BLaER1 (cell line): ENCODE data around the gene DHX30.

ENCODE experiments used
- H3K27ac ChIP-seq: shearing (Covaris generic); formaldehyde crosslinking; 2 replicates; pipeline ENCODE4 v1.8.1; 2022
- H3K27me3 ChIP-seq: shearing (Covaris generic); formaldehyde crosslinking; 2 replicates; pipeline ENCODE4 v1.8.1; 2022
- H3K36me3 ChIP-seq: shearing (Covaris generic); formaldehyde crosslinking; 2 replicates; pipeline ENCODE4 v1.8.1; 2022
- H3K4me1 ChIP-seq: shearing (Covaris generic); formaldehyde crosslinking; 2 replicates; pipeline ENCODE4 v1.8.1; 2022
- H3K4me2 ChIP-seq: shearing (Covaris generic); formaldehyde crosslinking; 2 replicates; pipeline ENCODE4 v1.8.1; 2022
- H3K4me3 ChIP-seq: shearing (Covaris generic); formaldehyde crosslinking; 2 replicates; pipeline ENCODE4 v1.8.1; 2022
- H3K9ac ChIP-seq: shearing (Covaris generic); formaldehyde crosslinking; 2 replicates; pipeline ENCODE4 v1.8.1; 2022
- H3K9me3 ChIP-seq: shearing (Covaris generic); formaldehyde crosslinking; 2 replicates; pipeline ENCODE4 v1.8.1; 2022
- H4K20me1 ChIP-seq: shearing (Covaris generic); formaldehyde crosslinking; 2 replicates; pipeline ENCODE4 v1.8.1; 2022
- Cebpa-rat ChIP-seq: shearing (Covaris generic); IDR thresholded peaks from 2 replicates; pipeline ENCODE4 v1.8.1; 2022

The DHX30 gene

DNA sequence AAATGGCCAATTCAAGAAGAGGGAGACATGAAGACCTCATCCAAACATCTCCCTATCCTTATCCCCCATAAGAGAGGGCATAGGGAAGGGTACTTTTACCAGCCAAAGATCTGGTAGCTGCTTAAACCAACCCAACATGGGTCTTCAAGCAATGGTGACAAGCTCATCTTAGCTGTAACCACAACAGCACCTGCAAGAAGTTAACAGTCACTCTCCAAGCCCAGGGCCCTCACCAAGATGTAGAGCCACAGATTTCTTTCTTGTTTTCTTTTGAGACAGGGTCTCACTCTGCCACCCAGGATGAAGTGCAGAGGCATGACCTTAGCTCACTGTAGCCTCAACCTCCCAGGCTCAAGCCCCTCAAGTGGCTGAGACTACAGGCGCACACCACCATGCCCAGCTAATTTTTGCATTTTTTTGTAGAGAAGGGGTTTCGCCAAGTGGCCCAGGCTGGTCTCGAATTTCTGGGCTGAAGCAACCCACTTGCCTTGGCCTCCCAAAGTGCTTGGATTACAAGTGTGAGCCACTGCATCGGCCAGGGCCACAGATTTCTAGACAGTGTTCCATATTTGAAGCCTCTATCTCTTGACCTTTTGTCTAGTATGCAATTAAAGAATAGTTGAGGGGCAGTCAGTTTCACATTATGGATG is 57.1 kb downstream of the DHX30 start:
- Histone ChIP-seq H3K36me3 (peaks cover 87% of the 10 kb centered on the region), H4K20me1 (no peaks in the 10 kb centered on the region), H3K4me1 (no peaks in the 10 kb centered on the region; the same call in 1 of the 2 replicates), H3K27me3 (no peaks in the 10 kb centered on the region), H3K4me3 (no peak overlapping the region), H3K27ac (no peak overlapping the region; the same call in 1 of the 2 replicates), H3K4me2 (no peak overlapping the region), H3K9me3 (no peaks in the 10 kb centered on the region), H3K9ac (no peak overlapping the region)
- no peak for TF ChIP-seq Cebpa-rat

- TF ChIP-seq Cebpa-rat = no peak
- H3K4me2 ChIP-seq = no peak overlapping the region
- no peak overlapping the region for H3K4me3 ChIP-seq
Measured at GRCh38 chr3:47863391-47864128, 60.6 kb downstream of the DHX30 start.

DNA sequence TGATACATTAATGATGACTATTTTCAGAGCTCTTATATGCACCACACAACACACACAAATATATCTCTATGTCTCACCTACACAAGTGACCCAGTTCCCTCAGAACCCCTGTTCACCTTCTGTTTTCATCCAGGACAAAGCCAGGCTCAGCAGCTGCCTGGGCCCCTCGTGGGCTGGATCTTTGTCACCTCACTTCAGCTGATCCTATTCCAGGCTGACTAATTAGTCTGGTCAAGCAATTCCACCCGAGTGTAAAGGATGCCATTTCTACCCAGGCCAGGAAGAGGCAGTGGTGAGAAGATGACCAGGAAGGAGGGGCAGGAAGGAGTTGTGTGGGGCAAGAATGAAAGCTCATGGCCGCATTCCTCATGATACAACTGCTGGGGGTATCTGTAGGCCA is 62.3 kb downstream of the DHX30 start:
- Histone ChIP-seq H3K4me3 (no peak overlapping the region), H3K9ac (no peak overlapping the region), H3K27ac (no peak overlapping the region), H3K36me3 (peaks cover 92% of the 10 kb centered on the region), H3K9me3 (no peaks in the 10 kb centered on the region), H3K4me2 (no peak overlapping the region), H3K27me3 (no peaks in the 10 kb centered on the region), H3K4me1 (no peaks in the 10 kb centered on the region; the same call in 1 of the 2 replicates), H4K20me1 (no peaks in the 10 kb centered on the region)
- TF ChIP-seq Cebpa-rat = no peak

More at GRCh38 chr3:47863391-47864128, 60.6 kb downstream of the DHX30 start:
- Histone ChIP-seq H4K20me1 (no peaks in the 10 kb centered on the region), H3K9me3 (no peaks in the 10 kb centered on the region), H3K4me1 (no peaks in the 10 kb centered on the region; the same call in 1 of the 2 replicates), H3K27ac (no peak overlapping the region), H3K36me3 (peaks cover 87% of the 10 kb centered on the region), H3K9ac (no peak overlapping the region), H3K27me3 (no peaks in the 10 kb centered on the region)

GRCh38 chr3:47867451-47868044 is 64.6 kb downstream of the DHX30 start:
- no peak overlapping the region for H3K4me3 ChIP-seq
- H3K36me3 ChIP-seq = peaks cover 99% of the 10 kb centered on the region
- no peak overlapping the region for H3K4me2 ChIP-seq
- no peaks in the 10 kb centered on the region for H3K4me1 ChIP-seq
- no peaks in the 10 kb centered on the region for H3K27me3 ChIP-seq
- no peak overlapping the region for H3K9ac ChIP-seq
- H3K9me3 ChIP-seq = no peaks in the 10 kb centered on the region
- no peak for TF ChIP-seq Cebpa-rat
- no peaks in the 10 kb centered on the region for H4K20me1 ChIP-seq
- H3K27ac ChIP-seq = no peak overlapping the region

GRCh38 chr3:47868306-47868705 is 65.4 kb downstream of the DHX30 start:
- H3K36me3 ChIP-seq = peaks cover 99% of the 10 kb centered on the region
- H4K20me1 ChIP-seq = no peaks in the 10 kb centered on the region
- no peak overlapping the region for H3K9ac ChIP-seq
- H3K4me2 ChIP-seq = no peak overlapping the region
- H3K4me3 ChIP-seq = no peak overlapping the region
- no peaks in the 10 kb centered on the region for H3K9me3 ChIP-seq
- H3K4me1 ChIP-seq = no peaks in the 10 kb centered on the region
- H3K27me3 ChIP-seq = no peaks in the 10 kb centered on the region
- H3K27ac ChIP-seq = no peak overlapping the region
- no peak for TF ChIP-seq Cebpa-rat

- Histone ChIP-seq H3K9ac (no peak overlapping the region), H3K4me3 (no peak overlapping the region), H4K20me1 (no peaks in the 10 kb centered on the region), H3K4me1 (no peaks in the 10 kb centered on the region), H3K27me3 (no peaks in the 10 kb centered on the region), H3K27ac (no peak overlapping the region), H3K36me3 (peaks cover 98% of the 10 kb centered on the region), H3K9me3 (no peaks in the 10 kb centered on the region), H3K4me2 (no peak overlapping the region)
- TF ChIP-seq Cebpa-rat = no peak
Measured at GRCh38 chr3:47870156-47870555, 67.2 kb downstream of the DHX30 start.

DNA sequence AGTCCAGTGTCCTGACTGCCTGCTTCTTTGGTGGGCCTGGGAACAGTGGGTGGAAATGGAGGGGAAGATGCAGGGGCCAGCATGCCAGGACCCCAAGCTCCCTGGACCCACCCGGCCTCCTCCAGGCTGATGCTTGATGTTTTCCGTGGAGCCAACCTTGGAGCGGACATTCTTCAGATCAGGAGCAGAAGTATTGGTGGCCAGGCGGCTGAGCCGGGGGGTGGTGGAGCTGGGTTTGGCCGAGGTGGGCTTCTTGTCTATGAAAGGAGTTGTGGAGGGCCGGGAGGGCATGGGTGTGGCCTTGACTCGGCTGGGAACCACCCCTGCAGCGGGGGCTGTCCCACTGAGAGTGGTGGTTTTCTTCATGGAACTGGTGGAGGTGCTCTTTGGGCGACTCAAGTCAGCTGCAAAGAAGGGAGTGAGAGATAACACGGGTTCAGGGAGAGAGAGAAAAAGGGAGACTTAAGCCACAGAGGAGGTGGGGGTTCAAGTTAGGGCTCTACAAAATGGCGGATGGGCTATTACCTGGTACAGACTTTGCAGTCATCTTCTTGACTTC is 67.8 kb downstream of the DHX30 start:
- Histone ChIP-seq H3K9me3 (no peaks in the 10 kb centered on the region), H3K36me3 (peaks cover 98% of the 10 kb centered on the region), H4K20me1 (no peaks in the 10 kb centered on the region), H3K4me3 (no peak overlapping the region), H3K9ac (no peak overlapping the region), H3K4me2 (no peak overlapping the region), H3K27me3 (no peaks in the 10 kb centered on the region), H3K4me1 (no peaks in the 10 kb centered on the region), H3K27ac (no peak overlapping the region)
- no peak for TF ChIP-seq Cebpa-rat

DNA sequence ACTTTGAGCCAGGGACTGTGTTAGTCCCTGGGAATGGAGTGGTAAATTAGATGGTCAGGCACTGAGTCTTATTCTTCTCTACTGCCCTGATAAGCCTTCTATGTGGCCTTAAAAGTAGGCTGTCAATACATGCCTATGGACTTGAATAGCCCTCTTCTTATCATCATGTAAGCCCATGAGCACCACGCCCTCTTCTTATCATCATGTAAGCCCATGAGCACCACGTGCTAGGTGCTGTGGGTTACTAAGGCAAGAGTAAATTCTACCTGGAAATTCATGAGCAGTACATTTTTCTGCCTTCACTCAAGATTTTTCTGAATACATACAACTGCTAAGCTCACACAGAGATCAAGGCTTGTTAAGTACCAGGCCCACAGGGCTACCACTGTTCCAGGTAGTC is 68.5 kb downstream of the DHX30 start:
- no peak overlapping the region for H3K4me2 ChIP-seq
- peaks cover 95% of the 10 kb centered on the region for H3K36me3 ChIP-seq
- TF ChIP-seq Cebpa-rat = no peak

DNA sequence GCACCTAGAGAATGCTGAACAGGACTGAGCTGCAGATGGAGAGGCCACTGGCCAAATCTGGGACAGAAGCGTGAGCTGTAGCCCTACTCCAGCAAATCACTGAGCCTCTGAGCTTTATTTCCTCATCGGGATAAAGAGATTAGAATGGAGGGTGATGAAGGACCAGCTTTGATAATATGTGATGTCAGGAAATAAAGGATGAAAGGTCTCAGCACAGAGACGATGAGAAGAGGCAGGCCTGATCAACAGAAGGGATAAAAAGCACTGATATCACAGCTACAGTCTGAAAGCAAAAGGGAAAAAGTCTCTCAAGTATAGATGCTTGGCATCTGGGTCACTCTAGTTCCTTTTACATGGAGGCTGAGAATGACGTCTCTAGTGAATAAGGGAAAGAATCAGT is 70.0 kb downstream of the DHX30 start:
- Histone ChIP-seq H3K9ac (no peak overlapping the region), H3K4me3 (no peak overlapping the region), H3K27me3 (no peaks in the 10 kb centered on the region), H4K20me1 (no peaks in the 10 kb centered on the region), H3K4me2 (no peak overlapping the region), H3K4me1 (peaks cover 9% of the 10 kb centered on the region), H3K27ac (no peak overlapping the region), H3K36me3 (peaks cover 91% of the 10 kb centered on the region), H3K9me3 (no peaks in the 10 kb centered on the region)
- no peak for TF ChIP-seq Cebpa-rat

More for the DNA sequence above, 68.5 kb downstream of the DHX30 start:
- H4K20me1 ChIP-seq = no peaks in the 10 kb centered on the region
- H3K4me3 ChIP-seq = no peak overlapping the region
- H3K27ac ChIP-seq = no peak overlapping the region
- no peaks in the 10 kb centered on the region for H3K27me3 ChIP-seq
- H3K4me1 ChIP-seq = no peaks in the 10 kb centered on the region
- H3K9ac ChIP-seq = no peak overlapping the region
- H3K9me3 ChIP-seq = no peaks in the 10 kb centered on the region

GRCh38 chr3:47874438-47874837 is 71.5 kb downstream of the DHX30 start:
- no peak overlapping the region for H3K9ac ChIP-seq
- H4K20me1 ChIP-seq = no peaks in the 10 kb centered on the region
- no peaks in the 10 kb centered on the region for H3K9me3 ChIP-seq
- no peak overlapping the region for H3K4me3 ChIP-seq
- H3K27ac ChIP-seq = no peak overlapping the region
- no peak for TF ChIP-seq Cebpa-rat
- no peaks in the 10 kb centered on the region for H3K27me3 ChIP-seq
- peaks cover 76% of the 10 kb centered on the region for H3K36me3 ChIP-seq
- peaks cover 11% of the 10 kb centered on the region for H3K4me1 ChIP-seq
- no peak overlapping the region for H3K4me2 ChIP-seq
